SK-N-SH (cell line): ENCODE results near the gene CFAP97. TPM values are rescaled to one million over a fixed set of nuclear protein-coding genes. Genes with fewer than 3 reads are reported as not detected.

ENCODE experiments used
- CTCF ChIA-PET: fragments of 300-600, 350-600 bp; formaldehyde crosslinking; extraction: SDS; loops from one replicate; lab custom pipeline; 2021; lab: Yijun Ruan, JAX
- POLR2A ChIA-PET: fragments of 350-600 bp; sonication (Branson Sonifier 250); formaldehyde crosslinking; extraction: SDS; loops from one replicate; lab custom pipeline; 2020; ENCODE audit warnings: antibody characterized with exemption, inconsistent platforms; lab: Yijun Ruan, JAX
- DNase-seq: peaks from one replicate; pipeline ENCODE4 v3.0.0; 2012
- H2AFZ ChIP-seq: fragments of 200-600 bp; sonication (generic); 2 replicates; pipeline ENCODE4 v1.8.1; 2016; ENCODE audit warnings: antibody characterized with exemption, mild to moderate bottlenecking, low read depth
- H3F3A ChIP-seq: fragments of 200-600 bp; sonication (generic); replicated peaks from 2 replicates; pipeline ENCODE3; 2016; ENCODE audit warnings: antibody characterized with exemption, mild to moderate bottlenecking; ENCODE audit not compliant: insufficient read depth
- H3K27ac ChIP-seq, 2 experiments: fragments of 200-500 bp in 1 of 2; fragments of 200-600 bp in 1 of 2; sonication (Bioruptor generic) in 1 of 2; sonication (generic), shearing (Covaris generic) in 1 of 2; 2 replicates each; pipeline versions ENCODE4 v1.5.1 to v1.6.1; 2014 to 2016; ENCODE audit warnings: low read depth in 2 of 2, inconsistent platforms in 1 of 2, low read length in 1 of 2, mild to moderate bottlenecking in 1 of 2, mixed read lengths in 1 of 2
- H3K27me3 ChIP-seq: fragments of 200-600 bp; sonication (generic), shearing (Covaris generic); 2 replicates; pipeline ENCODE4 v1.6.1; 2016; ENCODE audit warnings: mixed run types; ENCODE audit not compliant: insufficient read depth
- H3K36me3 ChIP-seq, 2 experiments: fragments of 200-500 bp in 1 of 2; fragments of 200-600 bp in 1 of 2; sonication (Bioruptor generic) in 1 of 2; sonication (generic) in 1 of 2; replicated peaks in 1 of 2; 2 replicates each; pipeline versions ENCODE3 to v1.5.1; 2014 to 2016; ENCODE audit warnings: low read length in 1 of 2, mild to moderate bottlenecking in 1 of 2; ENCODE audit not compliant: insufficient read depth in 2 of 2, control insufficient read depth in 1 of 2
- H3K4me1 ChIP-seq, 2 experiments: fragments of 200-500 bp in 1 of 2; fragments of 200-600 bp in 1 of 2; sonication (Bioruptor generic) in 1 of 2; sonication (generic), shearing (Covaris generic) in 1 of 2; 2 replicates each; pipeline versions ENCODE4 v1.5.1 to v1.6.1; 2014 to 2016; ENCODE audit warnings: low read depth in 1 of 2, low read length in 1 of 2, mixed run types in 1 of 2; ENCODE audit not compliant: insufficient read depth in 2 of 2, control insufficient read depth in 1 of 2
- H3K4me2 ChIP-seq: fragments of 200-600 bp; sonication (generic), shearing (Covaris generic); 2 replicates; pipeline ENCODE4 v1.6.1; 2017; ENCODE audit warnings: mixed run types
- H3K4me3 ChIP-seq, 2 experiments: fragments of 200-500 bp in 1 of 2; fragments of 200-600 bp in 1 of 2; sonication (Bioruptor generic) in 1 of 2; sonication (generic), shearing (Covaris generic) in 1 of 2; 2 replicates each; pipeline versions ENCODE4 v1.5.1 to v1.8.1; 2014 to 2016; ENCODE audit warnings: low read depth in 2 of 2, inconsistent platforms in 1 of 2, low read length in 1 of 2, mild to moderate bottlenecking in 1 of 2, mixed read lengths in 1 of 2, moderate library complexity in 1 of 2
- H3K79me2 ChIP-seq: fragments of 200-600 bp; sonication (generic); 2 replicates; pipeline ENCODE4 v1.8.1; 2017; ENCODE audit warnings: mild to moderate bottlenecking; ENCODE audit not compliant: insufficient read depth
- H3K9ac ChIP-seq: fragments of 200-600 bp; sonication (generic); 2 replicates; pipeline ENCODE4 v1.6.1; 2017; ENCODE audit warnings: mixed run types
- H3K9me2 ChIP-seq: fragments of 200-600 bp; sonication (generic); 2 replicates; pipeline ENCODE4 v1.6.1; 2017; ENCODE audit warnings: mixed run types
- H3K9me3 ChIP-seq: fragments of 200-600 bp; sonication (generic); 2 replicates; pipeline ENCODE4 v1.6.1; 2017; ENCODE audit warnings: mixed run types, mild to moderate bottlenecking, moderate library complexity
- H4K20me1 ChIP-seq: fragments of 200-600 bp; sonication (generic); 2 replicates; pipeline ENCODE4 v1.6.1; 2017; ENCODE audit warnings: mild to moderate bottlenecking, mixed run types; ENCODE audit not compliant: insufficient read depth
- CHD2 ChIP-seq: fragments of 150-350 bp; IDR thresholded peaks from 2 replicates; pipeline ENCODE4 v1.6.1; 2018; ENCODE audit warnings: low read length; ENCODE audit not compliant: partially characterized antibody
- FOSL2 ChIP-seq: IDR thresholded peaks from 2 replicates; pipeline ENCODE4 v1.4.0; 2012; ENCODE audit warnings: low read depth, mild to moderate bottlenecking, moderate library complexity, borderline replicate concordance
- FOXJ3 ChIP-seq: sonication (generic); formaldehyde crosslinking; IDR thresholded peaks from 2 replicates; pipeline ENCODE4 v1.5.1; 2020; ENCODE audit warnings: mild to moderate bottlenecking, missing genetic modification reagents
- FOXM1 ChIP-seq: IDR thresholded peaks from 2 replicates; pipeline ENCODE4 v1.4.0; 2012; ENCODE audit warnings: low read depth, mild to moderate bottlenecking
- GATA2 ChIP-seq: sonication (generic); formaldehyde crosslinking; IDR thresholded peaks from 2 replicates; pipeline ENCODE4 v1.5.0; 2020; ENCODE audit warnings: mild to moderate bottlenecking, missing genetic modification reagents
- JUND ChIP-seq: IDR thresholded peaks from 2 replicates; pipeline ENCODE4 v1.4.0; 2012
- MAX ChIP-seq: IDR thresholded peaks from 2 replicates; pipeline ENCODE4 v1.4.0; 2012; ENCODE audit warnings: low read depth
- MXI1 ChIP-seq: IDR thresholded peaks from 2 replicates; pipeline ENCODE4 v1.6.1; 2012; ENCODE audit warnings: mild to moderate bottlenecking, low read depth, low read length, improper control_type of control experiment
- NFIC ChIP-seq: IDR thresholded peaks from 2 replicates; pipeline ENCODE4 v1.4.0; 2012; ENCODE audit warnings: borderline replicate concordance
- PBX3 ChIP-seq: IDR thresholded peaks from 2 replicates; pipeline ENCODE4; 2012
- POLR2AphosphoS5 ChIP-seq: IDR thresholded peaks from 2 replicates; pipeline ENCODE4 v1.6.1; 2012; ENCODE audit warnings: low read depth, low read length
- RAD21 ChIP-seq: IDR thresholded peaks from 2 replicates; pipeline ENCODE4 v1.6.1; 2012; ENCODE audit warnings: mild to moderate bottlenecking, low read length
- RCOR1 ChIP-seq: fragments of 150-350 bp; IDR thresholded peaks from 2 replicates; pipeline ENCODE4 v1.6.1; 2017; ENCODE audit warnings: antibody characterized with exemption, low read length
- RXRA ChIP-seq: IDR thresholded peaks from 2 replicates; pipeline ENCODE4 v1.4.0; 2012; ENCODE audit warnings: low read depth, mild to moderate bottlenecking, borderline replicate concordance
- SIN3A ChIP-seq: IDR thresholded peaks from 2 replicates; pipeline ENCODE4 v1.6.1; 2012; ENCODE audit warnings: low read depth, mild to moderate bottlenecking, low read length, moderate library complexity, borderline replicate concordance
- SMC3 ChIP-seq: IDR thresholded peaks from 2 replicates; pipeline ENCODE4 v1.6.1; 2012; ENCODE audit warnings: low read depth, low read length, improper control_type of control experiment
- TCF12 ChIP-seq: IDR thresholded peaks from 2 replicates; pipeline ENCODE4 v1.4.0; 2012
- TEAD4 ChIP-seq: IDR thresholded peaks from 2 replicates; pipeline ENCODE4 v1.4.0; 2012; ENCODE audit warnings: mild to moderate bottlenecking, borderline replicate concordance; ENCODE audit not compliant: insufficient read depth
- USF1 ChIP-seq: IDR thresholded peaks from 2 replicates; pipeline ENCODE4 v1.4.0; 2012; ENCODE audit warnings: low read depth, borderline replicate concordance
- USF2 ChIP-seq: fragments of 150-350 bp; IDR thresholded peaks from 2 replicates; pipeline ENCODE4 v1.6.1; 2017; ENCODE audit warnings: antibody characterized with exemption, low read length, low read depth, borderline replicate concordance
- WGBS: methylation state at CpG from one replicate; pipeline ENCODE4 v1.1.6; 2017; ENCODE audit warnings: low lambda C conversion rate; 5-methylcytosine and 5-hydroxymethylcytosine counted together
- polyA plus RNA-seq, 3 experiments: library from polyadenylated mRNA; depleted of rRNA; stranded (reverse); fragments of >200 nt; gene quantifications; 2 replicates each; pipeline ENCODE4 v1.2.3, GENCODE V29; 2012

The CFAP97 gene
- polyA plus RNA-seq, 1 of the 3 experiments (the other 2 are of a cell fraction), result 10.6 TPM

GRCh38 chr4:185122681-185123345 is 81.0 kb downstream of the CFAP97 start:
- H2AFZ ChIP-seq, result no peak overlapping the region
- ChIA-PET POLR2A (no interaction called here), CTCF (interaction anchor here (2.8 to 3.9 kb wide), 3 partner anchors 12 to 118 kb away, joined by 8 to 12 read pairs (median 12); no protein-coding TSS in a partner anchor)
- WGBS, result 78% methylated on average over 6 of the region's 6 CpGs
- no peaks in the 10 kb centered on the region for H3K36me3 ChIP-seq
- peak; percentile 19; the same call in 1 of the 2 replicates for TF ChIP-seq MAX
- TF ChIP-seq USF1, result no peak
- TF ChIP-seq PBX3, result peak; percentile 25; the same call in 1 of the 2 replicates
- peak; percentile 33; the same call in 1 of the 2 replicates for TF ChIP-seq TCF12
- no peaks in the 10 kb centered on the region for H3F3A ChIP-seq
- no peak overlapping the region for H3K27ac ChIP-seq
- H3K79me2 ChIP-seq, result no peaks in the 10 kb centered on the region
- no peak overlapping the region for H3K4me2 ChIP-seq
- no peak for DNase-seq
- H3K4me3 ChIP-seq, result no peak overlapping the region
- H3K9me3 ChIP-seq, result no peaks in the 10 kb centered on the region
- H3K4me1 ChIP-seq, result peaks cover 10 to 12% of the 10 kb centered on the region in 2 experiments; a peak in 1 of 4 replicates
- H3K9ac ChIP-seq, result no peak overlapping the region
- H3K27me3 ChIP-seq, result no peaks in the 10 kb centered on the region
- H3K9me2 ChIP-seq, result no peaks in the 10 kb centered on the region
- H4K20me1 ChIP-seq, result no peaks in the 10 kb centered on the region

GRCh38 chr4:185120631-185120946 is 83.2 kb downstream of the CFAP97 start:
- no peaks in the 10 kb centered on the region for H4K20me1 ChIP-seq
- H3K4me2 ChIP-seq, result no peak overlapping the region
- H2AFZ ChIP-seq, result no peak overlapping the region
- DNase-seq, result no peak
- H3K9ac ChIP-seq, result no peak overlapping the region
- H3F3A ChIP-seq, result no peaks in the 10 kb centered on the region
- H3K4me1 ChIP-seq, result peaks cover 5 to 12% of the 10 kb centered on the region in 2 experiments; a peak in 2 of 4 replicates
- 77% methylated on average over 6 of the region's 6 CpGs for WGBS
- H3K79me2 ChIP-seq, result no peaks in the 10 kb centered on the region
- ChIA-PET CTCF (interaction anchor here (0.7 kb wide), 1 partner anchor 14 kb away, joined by 3 read pairs; no protein-coding TSS in a partner anchor), POLR2A (no interaction called here)
- H3K36me3 ChIP-seq, result no peaks in the 10 kb centered on the region
- H3K4me3 ChIP-seq, result no peak overlapping the region
- no peaks in the 10 kb centered on the region for H3K9me3 ChIP-seq
- TF ChIP-seq RAD21 (no peak), USF2 (no peak), POLR2AphosphoS5 (no peak), GATA2 (no peak), FOXJ3 (CRISPR knock-in tag) (no peak), NFIC (no peak), MXI1 (no peak), SMC3 (no peak), JUND (no peak), SIN3A (no peak), FOSL2 (no peak), CHD2 (no peak), RXRA (no peak), TCF12 (no peak), MAX (no peak), RCOR1 (no peak), FOXM1 (no peak), TEAD4 (no peak)
- H3K27me3 ChIP-seq, result no peaks in the 10 kb centered on the region
- H3K9me2 ChIP-seq, result no peaks in the 10 kb centered on the region
- peak overlapping the region in 1 of 2 experiments; percentile 40; a peak in 1 of 4 replicates for H3K27ac ChIP-seq
